Mucosa of rectum (tissue), 2 donors: ENCODE measurements around the gene LYRM1.

Experiments used
- H3K27ac ChIP-seq, 2 donors: one replicate each; pipeline ENCODE4 v1.7.0; 2013; ENCODE audit warnings: inconsistent platforms in 2 of 2, low read depth in 2 of 2, low read length in 2 of 2
- H3K27me3 ChIP-seq, 2 donors: one replicate each; pipeline ENCODE4 v1.7.0; 2013; ENCODE audit warnings: low read length in 2 of 2; ENCODE audit not compliant: control insufficient read depth in 2 of 2, insufficient read depth in 2 of 2
- H3K36me3 ChIP-seq, 2 donors: one replicate each; pipeline ENCODE4 v1.7.0; 2013; ENCODE audit warnings: low read length in 2 of 2; ENCODE audit not compliant: control insufficient read depth in 2 of 2, insufficient read depth in 2 of 2
- H3K4me1 ChIP-seq, 2 donors: one replicate each; pipeline ENCODE4 v1.7.0; 2013; ENCODE audit warnings: low read length in 2 of 2, mild to moderate bottlenecking in 1 of 2; ENCODE audit not compliant: control insufficient read depth in 2 of 2, insufficient read depth in 2 of 2
- H3K4me3 ChIP-seq, 2 donors: one replicate each; pipeline ENCODE4 v1.7.0; 2013; ENCODE audit warnings: low read length in 2 of 2
- H3K9ac ChIP-seq, 2 donors: one replicate each; pipeline ENCODE4 v1.7.0; 2013; ENCODE audit warnings: low read length in 2 of 2, low read depth in 1 of 2, mild to moderate bottlenecking in 1 of 2
- H3K9me3 ChIP-seq, 2 donors: one replicate each; pipeline ENCODE4 v1.7.0; 2013; ENCODE audit warnings: low read length in 2 of 2; ENCODE audit not compliant: control insufficient read depth in 2 of 2
- donor health status: healthy.
- donor health status: Normal muscosa, but diverticular disease.

LYRM1 gene

GRCh38 chr16:20871258-20871657 is 29.3 kb upstream of the LYRM1 start:
- no peaks in the 10 kb centered on the region for H3K36me3 ChIP-seq
- H3K4me1 ChIP-seq = peaks cover 9 to 19% of the 10 kb centered on the region in 2 donors
- no peak overlapping the region for H3K9ac ChIP-seq
- H3K4me3 ChIP-seq = no peak overlapping the region
- no peak overlapping the region for H3K27ac ChIP-seq
- H3K27me3 ChIP-seq = no peaks in the 10 kb centered on the region
- no peaks in the 10 kb centered on the region for H3K9me3 ChIP-seq

GRCh38 chr16:20871941-20872815 is 28.4 kb upstream of the LYRM1 start:
- Histone ChIP-seq H3K27me3 (no peaks in the 10 kb centered on the region), H3K36me3 (no peaks in the 10 kb centered on the region), H3K4me3 (no peak overlapping the region), H3K9me3 (no peaks in the 10 kb centered on the region), H3K4me1 (peaks cover 6 to 19% of the 10 kb centered on the region in 2 donors), H3K27ac (no peak overlapping the region), H3K9ac (no peak overlapping the region)

- Histone ChIP-seq H3K36me3 (no peaks in the 10 kb centered on the region), H3K9me3 (no peaks in the 10 kb centered on the region), H3K4me1 (peaks cover 6 to 19% of the 10 kb centered on the region in 2 donors), H3K9ac (no peak overlapping the region), H3K4me3 (no peak overlapping the region), H3K27ac (no peak overlapping the region), H3K27me3 (no peaks in the 10 kb centered on the region)
These were observed 27.2 kb upstream of the LYRM1 start for GRCh38 chr16:20873331-20873730.

DNA sequence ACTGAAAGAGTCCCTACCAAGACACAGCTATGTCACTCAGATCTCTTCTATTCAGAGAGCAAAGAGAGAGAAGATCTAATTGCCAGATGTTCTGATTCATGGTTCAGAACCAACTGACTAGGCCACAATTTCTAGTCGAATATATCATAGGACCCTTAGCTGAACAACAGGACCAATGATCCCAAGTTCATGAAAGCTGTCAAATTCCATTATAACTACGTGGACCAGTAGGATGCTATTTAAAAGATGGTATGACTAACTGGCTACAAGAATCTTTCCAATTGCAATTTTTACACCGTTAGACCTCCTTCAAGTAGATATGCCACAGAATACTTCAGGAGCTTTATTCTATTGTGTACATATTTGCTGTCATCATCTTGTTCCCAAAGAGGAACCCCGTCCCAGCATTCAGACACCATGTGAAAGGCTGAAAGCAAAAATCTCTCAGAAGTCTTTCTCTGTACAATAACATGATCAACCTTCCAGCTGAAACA is 26.4 kb upstream of the LYRM1 start:
- Histone ChIP-seq H3K36me3 (no peaks in the 10 kb centered on the region), H3K27ac (peak overlapping the region in 1 of 2 donors; percentile 10), H3K4me1 (peaks cover 4 to 16% of the 10 kb centered on the region in 2 donors), H3K27me3 (no peaks in the 10 kb centered on the region), H3K9ac (no peak overlapping the region), H3K4me3 (no peak overlapping the region), H3K9me3 (no peaks in the 10 kb centered on the region)

DNA sequence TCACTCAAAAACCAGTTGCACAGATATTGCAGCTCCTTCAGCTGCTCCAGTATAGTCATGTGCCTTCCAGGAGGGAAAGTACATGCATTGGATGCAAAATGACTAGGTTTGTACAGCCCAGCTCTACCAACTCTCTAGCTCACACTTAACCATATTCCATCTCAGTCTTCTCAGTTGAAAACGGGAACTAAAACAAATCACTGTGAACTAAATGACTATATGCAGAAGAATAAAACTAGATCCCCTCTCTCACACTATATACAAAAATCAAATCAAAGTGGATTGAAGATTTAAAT is 25.3 kb upstream of the LYRM1 start:
- Histone ChIP-seq H3K9ac (no peak overlapping the region), H3K27me3 (no peaks in the 10 kb centered on the region), H3K4me3 (no peak overlapping the region), H3K4me1 (peaks cover 7 to 10% of the 10 kb centered on the region in 2 donors), H3K36me3 (no peaks in the 10 kb centered on the region), H3K9me3 (no peaks in the 10 kb centered on the region), H3K27ac (no peak overlapping the region)

- no peak overlapping the region for H3K27ac ChIP-seq
- peaks cover 13 to 23% of the 10 kb centered on the region in 2 donors for H3K4me1 ChIP-seq
- no peaks in the 10 kb centered on the region for H3K9me3 ChIP-seq
- H3K9ac ChIP-seq = no peak overlapping the region
- no peaks in the 10 kb centered on the region for H3K36me3 ChIP-seq
- H3K27me3 ChIP-seq = no peaks in the 10 kb centered on the region
- H3K4me3 ChIP-seq = no peak overlapping the region
These were observed 21.9 kb upstream of the LYRM1 start for GRCh38 chr16:20878682-20879147.

DNA sequence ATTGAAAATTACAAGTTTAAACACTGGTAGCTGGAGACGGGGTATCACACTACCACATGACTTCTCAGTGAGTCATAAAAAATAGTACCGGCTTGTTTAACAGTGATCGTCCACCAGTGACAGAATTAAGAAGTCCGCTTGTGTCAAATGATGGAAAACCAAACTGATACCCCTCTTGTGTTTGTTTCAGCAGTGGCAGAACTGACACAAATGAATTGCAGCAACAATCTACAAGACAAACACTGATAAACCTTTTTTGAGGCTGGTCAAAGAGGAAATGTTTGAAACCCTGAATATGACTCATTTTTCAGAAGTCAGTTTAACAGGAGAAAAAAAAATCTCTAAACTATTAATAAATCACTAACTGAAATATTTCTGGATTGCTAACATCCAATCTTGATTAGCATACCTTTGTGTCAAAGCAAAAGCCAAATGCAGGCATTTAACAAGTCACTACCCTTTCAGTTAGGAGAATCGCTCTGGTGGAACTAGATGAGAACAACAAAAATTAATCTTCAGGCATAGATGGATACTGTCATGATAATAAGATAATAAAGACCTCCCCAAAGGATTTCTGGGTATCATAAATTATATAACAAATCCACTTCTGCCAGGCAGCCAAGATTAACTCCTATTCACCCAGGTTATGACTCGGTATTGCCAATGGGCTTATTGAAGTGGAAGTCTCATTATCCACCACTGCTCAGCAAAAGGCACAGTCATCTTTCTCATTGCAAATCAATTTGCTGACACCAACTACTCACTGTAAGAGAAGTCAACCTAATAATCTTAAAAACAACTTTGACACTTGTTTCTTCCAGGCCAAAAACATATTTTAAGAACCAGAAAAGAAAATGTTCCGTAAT is 21.2 kb upstream of the LYRM1 start:
- H3K4me3 ChIP-seq = no peak overlapping the region
- H3K9me3 ChIP-seq = no peaks in the 10 kb centered on the region
- no peak overlapping the region for H3K27ac ChIP-seq
- H3K36me3 ChIP-seq = no peaks in the 10 kb centered on the region
- no peaks in the 10 kb centered on the region for H3K27me3 ChIP-seq
- peaks cover 16 to 28% of the 10 kb centered on the region in 2 donors for H3K4me1 ChIP-seq
- no peak overlapping the region for H3K9ac ChIP-seq

- no peak overlapping the region for H3K4me3 ChIP-seq
- H3K9me3 ChIP-seq = no peaks in the 10 kb centered on the region
- no peaks in the 10 kb centered on the region for H3K36me3 ChIP-seq
- H3K4me1 ChIP-seq = peaks cover 15 to 36% of the 10 kb centered on the region in 2 donors
- no peaks in the 10 kb centered on the region for H3K27me3 ChIP-seq
- no peak overlapping the region for H3K9ac ChIP-seq
- H3K27ac ChIP-seq = peak overlapping the region; percentile 48 to 63
These were observed 19.6 kb upstream of the LYRM1 start for GRCh38 chr16:20880867-20881502.

DNA sequence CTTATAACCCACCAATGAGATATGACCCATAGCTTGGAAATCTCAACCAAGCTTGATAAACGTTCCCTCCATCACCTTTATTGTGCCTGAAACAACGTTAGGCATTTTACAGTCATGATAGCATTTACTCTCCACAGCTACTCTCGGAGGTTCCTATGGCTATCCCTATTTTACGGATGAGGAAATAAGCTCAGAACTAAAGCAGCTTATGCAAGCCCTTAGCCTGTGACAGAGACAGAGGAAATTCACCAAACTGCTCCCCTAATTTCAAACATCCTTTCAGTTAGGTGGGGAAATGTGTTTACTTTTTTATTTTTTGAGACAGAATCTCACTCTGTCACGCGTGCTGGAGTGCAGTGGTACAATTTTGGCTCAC is 19.1 kb upstream of the LYRM1 start:
- Histone ChIP-seq H3K27ac (peak overlapping the region; percentile 48 to 63), H3K4me1 (peaks cover 15 to 36% of the 10 kb centered on the region in 2 donors)

More for the DNA sequence above, 19.1 kb upstream of the LYRM1 start:
- Histone ChIP-seq H3K9ac (peak overlapping the region in 1 of 2 donors; percentile 22), H3K36me3 (no peaks in the 10 kb centered on the region), H3K4me3 (no peak overlapping the region), H3K27me3 (no peaks in the 10 kb centered on the region), H3K9me3 (no peaks in the 10 kb centered on the region)
